HG02610 (cell line): Measurements from ENCODE around the gene NAT16.

Experiments used
- ATAC-seq: cut with Tn5 transposase; IDR thresholded peaks from one replicate; pipeline ENCODE4 v1.9.1; 2021; ENCODE audit warnings: mild to moderate bottlenecking, moderate library complexity; ENCODE audit not compliant: unreplicated experiment

NAT16 gene

GRCh38 chr7:101180130-101180755 lies at the start of gene NAT16:
TSS of gene NAT16 (minus strand) at chr7:101180293. CDS start at chr7:101174807, 5,486 bp downstream.
- no peak for ATAC-seq

- ATAC-seq, result no peak
These were observed 46.6 kb upstream of the NAT16 start for GRCh38 chr7:101226721-101227120.

- ATAC-seq, result no peak
These were observed 45.6 kb upstream of the NAT16 start for GRCh38 chr7:101225650-101226049.

GRCh38 chr7:101223528-101223927 lies 43.4 kb upstream of the NAT16 start:
- no peak for ATAC-seq

GRCh38 chr7:101222275-101222830 lies 42.3 kb upstream of the NAT16 start:
- ATAC-seq, result no peak

GRCh38 chr7:101220295-101220694 lies 40.2 kb upstream of the NAT16 start:
- ATAC-seq, result no peak

GRCh38 chr7:101218236-101219125 lies 38.4 kb upstream of the NAT16 start:
- ATAC-seq, result peak; percentile 5

- peak; percentile 66 for ATAC-seq
These were observed 37.5 kb upstream of the NAT16 start, which contains the start of the genes PLOD3 and ZNHIT1 for GRCh38 chr7:101217388-101218235. TSS of gene PLOD3 (minus strand) at chr7:101217581. CDS start at chr7:101217274, 307 bp downstream. TSS of gene ZNHIT1 (plus strand) at chr7:101218165. CDS start at chr7:101218196, 31 bp downstream.

- ATAC-seq, result peak; percentile 19
These were observed 36.8 kb upstream of the NAT16 start for GRCh38 chr7:101216860-101217387.

GRCh38 chr7:101216001-101216859 lies 36.1 kb upstream of the NAT16 start:
- ATAC-seq, result no peak

- ATAC-seq, result no peak
These were observed 31.9 kb upstream of the NAT16 start for GRCh38 chr7:101212014-101212413.

GRCh38 chr7:101211501-101211900 lies 31.4 kb upstream of the NAT16 start:
- no peak for ATAC-seq

GRCh38 chr7:101210143-101210542 lies 30.1 kb upstream of the NAT16 start:
- ATAC-seq, result no peak

GRCh38 chr7:101208794-101209193 lies 28.7 kb upstream of the NAT16 start:
- no peak for ATAC-seq

- ATAC-seq, result no peak
These were observed 27.4 kb upstream of the NAT16 start for GRCh38 chr7:101207459-101207858.

GRCh38 chr7:101206665-101207042 lies 26.6 kb upstream of the NAT16 start:
- ATAC-seq, result no peak

GRCh38 chr7:101205901-101206664 lies 26.0 kb upstream of the NAT16 start:
- no peak for ATAC-seq
